GM15510 (cell line): ENCODE data around the gene LRRK1.

Source experiments
- POLR2A ChIP-seq: IDR thresholded peaks from 3 replicates; pipeline ENCODE4 v1.6.1; 2011; ENCODE audit warnings: borderline replicate concordance; ENCODE audit not compliant: insufficient read length; ENCODE audit errors: extremely low read depth

LRRK1 gene

GRCh38 chr15:100918690-100919480 lies at the start of gene LRRK1:
TSS of gene LRRK1 (plus strand) at chr15:100919357. CDS start at chr15:100924633, 5,276 bp downstream.
- peak; percentile 40 for TF ChIP-seq POLR2A

- no peak for TF ChIP-seq POLR2A
Measured at GRCh38 chr15:100873029-100873677, 46.0 kb upstream of the LRRK1 start.

- no peak for TF ChIP-seq POLR2A
Measured at GRCh38 chr15:100875495-100875894, 43.7 kb upstream of the LRRK1 start.

- no peak for TF ChIP-seq POLR2A
Measured at GRCh38 chr15:100875976-100876375, 43.2 kb upstream of the LRRK1 start.

GRCh38 chr15:100877551-100877950 lies 41.6 kb upstream of the LRRK1 start:
- no peak for TF ChIP-seq POLR2A

GRCh38 chr15:100878130-100878529 lies 41.0 kb upstream of the LRRK1 start:
- no peak for TF ChIP-seq POLR2A

- TF ChIP-seq POLR2A, result no peak
Measured at GRCh38 chr15:100878648-100879047, 40.5 kb upstream of the LRRK1 start.

GRCh38 chr15:100879061-100879463 lies 40.1 kb upstream of the LRRK1 start:
- TF ChIP-seq POLR2A, result no peak

GRCh38 chr15:100879464-100880138 lies 39.6 kb upstream of the LRRK1 start, which contains the start of gene ALDH1A3:
TSS of gene ALDH1A3 (plus strand) at chr15:100879831. CDS start at chr15:100879908, 77 bp downstream.
- no peak for TF ChIP-seq POLR2A

GRCh38 chr15:100880139-100880896 lies 38.8 kb upstream of the LRRK1 start:
- TF ChIP-seq POLR2A, result no peak

GRCh38 chr15:100880897-100881242 lies 38.3 kb upstream of the LRRK1 start:
- TF ChIP-seq POLR2A, result no peak

GRCh38 chr15:100881573-100882336 lies 37.4 kb upstream of the LRRK1 start:
- TF ChIP-seq POLR2A, result no peak

- TF ChIP-seq POLR2A, result no peak
Measured at GRCh38 chr15:100885116-100885515, 34.0 kb upstream of the LRRK1 start.

- TF ChIP-seq POLR2A, result no peak
Measured at GRCh38 chr15:100885811-100886210, 33.3 kb upstream of the LRRK1 start.
